HL-60/S4 (cell line): ENCODE results near the gene SFSWAP.
"Not testable (repeated sequence)": the region's sequence is repeated elsewhere in the genome, so short reads cannot be mapped to it uniquely, and the experiment has no call there.

Experiments used
- in situ Hi-C: fragments of 300-500 bp; cut with MboI; formaldehyde crosslinking; loops from 2 replicates; pipeline ENCODE4 v1.14.3; 2022; ENCODE audit warnings: low sequenced_read_pairs

The SFSWAP gene

DNA sequence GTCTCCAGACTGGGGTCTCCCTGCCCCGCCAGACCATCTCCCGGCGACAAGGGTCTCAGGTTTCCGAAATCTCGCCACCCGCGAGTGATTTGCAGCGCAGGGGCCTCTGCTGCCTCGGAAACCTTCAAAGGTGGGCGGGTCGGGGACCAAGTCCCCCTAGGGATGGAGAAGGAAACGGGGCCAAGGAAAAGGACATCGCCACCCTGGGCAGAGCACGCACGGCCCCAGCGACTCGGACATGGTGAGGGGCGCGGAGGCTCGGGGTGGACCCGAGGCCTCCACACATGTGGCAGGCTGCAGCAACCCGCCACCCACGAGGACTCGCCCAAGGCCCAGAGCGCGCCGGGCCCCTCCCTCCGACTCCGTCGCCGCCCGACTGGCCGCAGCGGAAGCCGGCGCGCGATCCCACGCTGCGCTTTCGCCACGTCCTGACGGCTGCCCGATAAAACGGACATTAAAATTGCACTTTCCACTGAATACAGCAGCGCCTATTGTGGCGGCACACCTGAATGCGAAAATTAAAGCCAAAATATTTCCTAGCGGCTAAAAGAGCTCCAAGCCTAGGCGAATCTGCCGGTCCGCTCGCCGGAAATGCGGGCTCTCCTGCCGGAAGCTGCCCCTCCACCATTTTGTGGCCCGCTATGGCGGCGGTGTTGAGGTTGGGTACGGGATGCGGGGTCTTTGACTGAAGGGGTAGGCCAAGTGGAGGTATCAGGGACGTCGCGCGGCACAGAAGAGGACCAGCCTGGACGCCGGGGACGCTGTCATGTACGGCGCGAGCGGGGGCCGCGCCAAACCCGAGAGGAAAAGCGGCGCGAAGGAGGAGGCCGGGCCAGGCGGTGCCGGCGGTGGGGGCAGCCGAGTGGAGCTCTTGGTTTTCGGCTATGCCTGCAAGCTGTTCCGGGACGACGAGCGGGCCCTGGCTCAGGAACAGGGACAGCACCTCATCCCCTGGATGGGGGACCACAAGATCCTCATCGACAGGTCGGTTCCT lies at the start of gene SFSWAP:
Gene SFSWAP (plus strand): TSS at position 627 of the 994 bp plus-strand sequence. CDS start 140 bp downstream, at position 767.
- in situ Hi-C loops = no loop called here

DNA sequence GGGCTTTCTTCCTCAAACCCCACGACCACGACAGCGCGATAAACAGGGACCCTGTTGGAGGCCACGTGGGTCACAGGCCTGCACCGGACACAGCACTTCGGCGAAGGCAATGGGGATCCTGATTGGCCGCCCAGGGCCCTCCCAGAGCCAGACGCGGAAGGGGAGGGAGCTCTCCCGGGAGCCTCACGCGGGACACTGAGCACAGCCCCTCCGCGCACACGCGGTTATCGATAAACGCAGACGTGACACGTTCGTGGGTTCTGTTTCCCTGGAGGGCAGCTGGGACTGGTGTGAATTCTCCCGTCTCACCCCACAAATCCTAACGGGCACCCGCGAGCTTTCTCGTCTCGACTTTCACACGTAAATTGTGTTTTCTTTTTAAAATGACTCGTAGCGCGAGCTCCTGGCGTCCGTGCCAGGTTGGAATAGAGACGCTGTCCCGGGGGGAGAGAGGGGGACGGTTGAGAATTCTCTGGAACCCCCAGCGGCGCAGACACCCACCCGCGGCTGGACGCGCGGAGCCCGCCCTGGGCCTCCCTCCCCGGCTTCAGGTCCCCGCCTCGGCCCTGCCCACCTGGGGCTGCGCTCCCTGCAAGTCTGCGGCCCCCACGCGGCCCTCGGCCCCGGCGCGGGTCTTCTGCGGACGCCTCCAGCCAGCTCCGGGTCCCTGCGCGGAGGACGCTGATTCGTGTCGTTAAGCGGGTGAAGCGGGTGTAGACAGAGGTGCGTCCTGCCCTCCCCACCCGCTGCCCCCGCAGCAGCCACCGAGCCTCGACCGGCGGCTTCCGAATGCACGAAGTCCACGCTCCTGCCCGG lies 49.5 kb upstream of the SFSWAP start:
- in situ Hi-C loops = not testable (repeated sequence)

DNA sequence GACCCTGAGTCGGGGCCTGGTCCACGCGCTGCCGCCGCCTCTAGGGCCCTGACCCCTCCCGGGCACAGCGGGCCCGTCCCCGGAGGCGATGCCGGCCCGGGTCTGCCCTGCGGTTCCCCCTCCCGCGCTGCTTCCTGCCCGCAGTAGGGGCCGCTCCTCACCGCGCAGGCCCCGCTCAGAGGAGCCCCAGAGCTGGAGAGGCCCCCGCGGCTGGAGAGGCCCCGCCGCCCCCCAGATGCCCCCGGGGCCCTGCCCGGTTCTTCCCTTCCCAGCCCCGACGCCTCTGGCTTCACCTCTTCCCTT lies 49.0 kb upstream of the SFSWAP start:
- in situ Hi-C loops = not testable (repeated sequence)

- in situ Hi-C loops = not testable (repeated sequence)
Measured at GRCh38 chr12:131662346-131662745, 48.5 kb upstream of the SFSWAP start.

DNA sequence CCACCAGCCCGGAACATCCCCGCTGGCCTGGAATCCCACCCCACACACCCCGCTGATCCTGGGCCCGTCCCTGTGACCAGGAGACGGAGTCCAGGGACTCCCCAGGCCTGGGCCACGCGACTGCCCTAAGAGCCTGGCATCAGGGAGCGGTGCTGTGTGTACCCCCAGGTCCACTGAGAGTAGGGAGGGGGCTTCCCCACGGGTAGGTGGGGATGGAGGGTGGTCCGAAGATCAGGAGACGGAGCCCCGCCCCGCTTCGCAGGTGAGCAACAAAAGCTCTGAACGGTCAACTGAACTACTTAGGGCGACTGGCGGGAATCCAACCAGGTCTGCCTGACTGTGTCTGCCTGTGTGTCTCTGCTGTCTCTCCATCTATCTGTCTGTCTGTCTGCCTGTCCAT lies 45.2 kb upstream of the SFSWAP start:
- in situ Hi-C loops = not testable (repeated sequence)

- in situ Hi-C loops = not testable (repeated sequence)
Measured at GRCh38 chr12:131666486-131666885, 44.4 kb upstream of the SFSWAP start.

DNA sequence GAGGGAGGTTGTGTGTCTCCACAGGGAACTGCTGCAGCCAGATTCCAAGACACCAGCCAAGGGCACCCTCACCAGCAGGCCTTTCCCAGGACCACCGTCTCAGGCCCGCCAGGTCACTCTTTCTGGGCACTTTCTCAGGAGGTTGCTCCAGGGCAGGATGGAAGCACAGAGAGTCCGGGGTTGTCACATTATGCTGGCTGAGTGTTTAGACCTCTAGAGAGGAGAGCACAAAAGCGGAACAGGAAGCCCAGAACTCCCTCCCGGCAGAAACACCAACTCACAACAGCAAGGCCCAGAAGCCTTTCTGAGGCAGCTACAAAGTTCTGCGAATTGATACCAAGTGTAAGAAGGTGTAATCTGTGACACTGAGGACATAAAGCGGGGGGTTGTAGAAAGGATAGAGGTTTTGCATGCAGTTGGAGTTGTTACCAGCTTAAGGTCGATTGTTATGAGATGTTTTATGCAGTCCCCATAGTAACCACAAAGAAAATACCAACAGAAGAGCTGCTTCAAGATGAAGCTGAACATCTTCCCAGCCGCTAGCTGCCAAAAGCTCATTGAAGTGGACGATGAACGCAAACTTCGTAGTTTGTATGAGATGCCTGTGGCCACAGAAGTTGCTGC lies 43.8 kb upstream of the SFSWAP start:
- in situ Hi-C loops = not testable (repeated sequence)

- in situ Hi-C loops = no loop called here
Measured at GRCh38 chr12:131671276-131671675, 39.6 kb upstream of the SFSWAP start.

DNA sequence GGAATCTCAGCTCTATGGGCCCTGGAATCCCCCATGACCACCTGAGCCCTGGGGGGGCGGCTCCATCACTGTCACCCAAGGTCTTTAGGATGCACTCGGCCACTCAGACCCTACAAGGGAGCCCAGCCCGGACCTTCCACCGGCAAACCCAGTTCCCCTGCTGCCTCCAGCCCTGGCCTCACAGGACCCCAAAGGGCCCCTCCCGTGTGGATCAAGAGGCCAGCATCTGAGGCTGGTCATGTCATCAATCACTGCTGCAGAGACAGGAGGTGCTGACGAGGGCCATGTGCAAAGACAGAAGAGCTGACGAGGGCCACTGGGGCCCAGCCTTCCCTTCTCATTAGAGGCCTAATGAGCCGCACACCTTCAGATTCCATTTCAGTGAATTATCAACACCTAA lies 39.0 kb upstream of the SFSWAP start:
- in situ Hi-C loops = no loop called here

DNA sequence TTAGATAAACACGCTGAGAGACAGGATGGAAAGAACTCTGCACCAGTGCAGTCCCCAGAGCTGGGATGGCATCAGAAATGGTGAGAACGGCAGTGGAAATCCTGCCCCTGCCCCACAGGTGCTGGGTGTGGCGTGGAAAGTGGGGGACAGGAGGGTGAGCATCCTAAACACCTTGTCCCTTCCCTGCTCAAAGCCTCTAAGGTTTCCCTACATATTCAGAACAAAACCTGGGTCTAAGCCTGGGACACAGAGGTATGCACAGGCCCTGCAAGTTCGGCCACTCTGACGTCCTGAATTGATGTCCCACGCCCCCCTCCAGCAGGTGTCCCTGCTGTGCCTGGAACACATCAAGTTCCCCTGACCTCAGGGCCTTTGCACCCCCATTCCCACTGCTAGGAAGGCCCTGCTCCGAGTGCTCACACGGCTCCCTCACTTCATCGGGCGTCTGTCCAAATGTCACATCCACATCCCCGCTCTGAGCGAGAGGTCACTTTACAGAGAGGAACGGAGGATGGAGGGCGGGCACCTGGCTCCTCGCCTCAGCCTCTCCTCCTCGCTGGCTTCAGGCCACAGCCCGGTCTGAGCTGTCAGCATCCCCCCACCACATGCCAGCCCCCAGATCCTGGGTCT lies 38.5 kb upstream of the SFSWAP start:
- in situ Hi-C loops = no loop called here

DNA sequence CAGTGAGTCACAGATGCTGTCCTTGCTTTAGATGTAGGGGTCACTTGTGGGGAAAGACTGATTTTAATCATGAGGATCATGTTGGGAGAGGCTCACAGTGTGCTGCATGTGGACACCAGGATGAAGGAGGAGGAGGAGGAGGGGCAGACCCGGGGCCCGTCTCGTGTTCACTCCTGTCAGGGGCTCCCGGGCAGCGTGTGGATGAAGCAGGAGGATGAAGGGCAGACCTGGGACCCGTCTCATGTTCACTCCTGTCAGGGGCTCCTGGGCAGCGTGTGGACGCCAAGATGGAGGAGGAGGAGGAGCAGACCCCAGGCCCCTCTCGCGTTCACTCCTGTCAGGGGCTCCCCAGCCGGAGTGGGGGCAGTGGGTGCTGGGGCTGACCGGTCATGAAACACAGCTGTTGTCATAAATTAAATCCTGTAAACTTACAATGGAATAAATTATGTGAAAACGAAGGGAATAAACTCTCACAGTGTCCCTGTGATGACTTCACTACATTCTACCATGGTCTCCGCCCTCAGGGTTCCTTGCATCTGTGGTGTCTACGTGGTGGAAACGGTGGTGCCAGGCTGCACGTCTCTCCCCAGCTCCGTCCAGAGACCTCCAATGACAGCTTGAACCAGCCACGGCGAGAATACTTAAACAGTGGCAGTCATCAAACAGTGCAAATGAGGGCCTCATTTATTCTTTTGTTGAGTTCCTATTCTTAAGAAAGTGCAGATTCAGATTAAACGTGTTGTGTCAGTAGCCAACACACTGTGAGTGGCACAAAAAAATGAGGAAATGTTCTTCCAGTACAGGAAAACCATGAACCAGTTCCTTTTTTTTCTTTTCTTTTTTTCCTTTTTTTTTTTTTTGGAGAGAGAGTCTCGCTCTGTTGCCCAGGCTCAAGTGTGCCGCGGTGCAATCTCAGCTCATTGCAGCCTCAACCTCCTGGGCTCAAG lies 37.7 kb upstream of the SFSWAP start:
- in situ Hi-C loops = no loop called here

DNA sequence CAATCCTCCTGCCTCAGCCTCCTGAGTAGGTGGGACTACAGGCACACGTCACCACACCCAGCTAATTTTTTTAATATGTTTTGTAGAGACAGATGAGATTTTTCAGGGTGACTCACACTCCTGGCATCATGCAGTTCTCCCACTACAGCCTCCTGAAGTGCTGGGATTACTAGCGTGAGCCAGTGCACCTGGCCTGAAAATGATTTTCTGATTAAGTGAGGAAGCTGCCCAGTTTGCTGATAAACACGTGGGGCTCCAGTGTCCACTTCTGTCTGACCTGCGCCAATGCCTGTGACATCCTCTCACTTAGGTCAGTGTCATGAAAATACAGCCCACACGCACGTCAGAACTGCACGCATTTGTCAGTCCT lies 37.0 kb upstream of the SFSWAP start:
- in situ Hi-C loops = no loop called here

DNA sequence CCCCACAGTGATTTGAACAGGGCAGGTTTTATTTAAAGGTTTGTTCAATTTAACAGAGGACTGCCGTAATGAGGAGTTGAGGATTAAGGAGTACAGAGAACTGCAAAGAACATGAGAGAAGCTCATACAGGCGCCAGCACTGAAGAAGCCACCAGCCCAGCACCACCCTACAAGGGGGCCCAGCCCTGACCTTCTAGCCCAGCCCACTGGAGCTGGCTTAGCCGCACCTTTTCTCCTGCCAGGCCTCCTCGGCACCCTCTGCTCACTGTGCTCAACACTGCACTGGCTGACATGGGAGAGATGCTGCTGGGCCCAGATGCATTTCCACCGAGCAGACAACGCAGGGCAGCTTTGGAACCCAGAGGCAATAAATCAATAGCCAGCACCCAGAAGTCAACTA lies 36.5 kb upstream of the SFSWAP start:
- in situ Hi-C loops = no loop called here

- in situ Hi-C loops = no loop called here
Measured at GRCh38 chr12:131675126-131676080, 35.5 kb upstream of the SFSWAP start.

DNA sequence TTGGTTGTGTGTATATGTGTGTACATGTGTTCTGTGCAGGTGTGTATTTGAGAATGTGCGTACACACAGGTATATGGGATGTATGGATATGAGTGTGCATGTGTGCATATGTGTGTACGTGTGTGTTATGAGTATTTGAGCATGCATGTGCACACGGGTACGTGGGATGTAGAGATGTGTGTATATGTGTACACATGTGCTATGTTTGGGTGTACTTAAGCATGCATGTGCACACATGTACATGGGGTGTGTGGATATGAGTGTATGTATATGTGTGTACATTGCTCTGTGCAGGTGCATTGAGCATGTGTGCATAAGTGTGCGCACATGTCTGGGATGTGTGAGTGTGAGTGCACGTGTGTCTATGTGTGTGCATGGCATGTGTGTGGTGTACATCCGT lies 34.3 kb upstream of the SFSWAP start:
- in situ Hi-C loops = no loop called here

GRCh38 chr12:131677067-131677466 lies 33.8 kb upstream of the SFSWAP start:
- in situ Hi-C loops = not testable (repeated sequence)

GRCh38 chr12:131677699-131678098 lies 33.2 kb upstream of the SFSWAP start:
- in situ Hi-C loops = no loop called here

DNA sequence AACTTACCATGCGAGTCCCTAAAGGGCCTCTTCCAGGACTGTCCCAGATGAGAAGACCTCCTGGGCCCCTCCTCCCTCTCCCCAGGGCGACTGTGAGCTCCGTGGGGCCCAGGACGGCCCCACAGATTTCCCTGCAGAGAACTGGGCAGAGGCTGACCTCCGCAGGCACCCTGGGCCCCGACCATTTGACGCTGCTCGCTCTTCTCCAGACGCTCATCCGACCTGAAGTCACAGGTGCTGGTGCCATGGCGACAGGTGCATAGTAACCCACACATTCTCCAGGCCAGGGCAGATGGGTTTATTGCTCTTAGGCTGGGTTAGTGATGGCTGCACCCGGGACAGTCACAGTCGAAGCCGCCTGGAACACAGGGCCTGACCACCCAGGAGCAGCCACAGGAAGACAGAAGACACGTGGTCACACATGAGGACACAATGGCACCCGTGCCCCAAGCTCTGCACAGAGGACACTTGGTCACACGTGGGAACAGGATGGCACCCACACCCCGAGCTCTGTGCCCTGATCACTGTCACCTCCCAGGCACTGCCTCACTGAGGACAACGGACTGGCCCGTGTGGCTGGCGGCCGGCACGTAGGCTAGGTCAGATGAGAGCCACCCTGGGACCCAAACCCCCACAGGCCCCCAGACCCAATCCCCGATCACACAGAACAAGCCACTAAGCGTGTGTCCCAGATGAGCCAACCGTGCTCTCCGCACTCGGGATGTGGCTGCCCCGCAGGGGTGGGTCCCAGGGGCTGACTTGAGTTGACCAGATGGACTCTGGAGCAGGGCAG lies 32.3 kb upstream of the SFSWAP start:
- in situ Hi-C loops = not testable (repeated sequence)
